Heart left ventricle (tissue), 16 donors: ENCODE measurements around the gene DCAF16. TPM values are rescaled to one million over a fixed set of nuclear protein-coding genes. Genes with fewer than 3 reads are reported as not detected.

Source experiments
- ATAC-seq, 4 donors: fragments of 200-7000 bp; cut with Tn5 transposase; one replicate each; pipeline ENCODE4 v1.9.1; 2020 to 2022; ENCODE audit warnings: moderate library complexity in 4 of 4, mild to moderate bottlenecking in 3 of 4, moderate number of reproducible peaks in 1 of 4
- DNase-seq, 5 donors: peaks; one replicate each; pipeline ENCODE4 v3.0.0-alpha.2; 2020
- H3K27ac ChIP-seq, 12 donors: fragments of 200-600 bp; sonication (generic) in 4 of 12; one replicate each; pipeline versions ENCODE4 v1.5.0 to v1.8.0; 2016 to 2022; ENCODE audit warnings: mild to moderate bottlenecking in 2 of 12
- H3K27me3 ChIP-seq, 9 donors: fragments of 200-600 bp; sonication (generic) in 2 of 9; one replicate each; pipeline versions ENCODE4 v1.5.1 to v1.8.0; 2016 to 2022; ENCODE audit warnings: mild to moderate bottlenecking in 3 of 9
- H3K36me3 ChIP-seq, 9 donors: fragments of 200-600 bp; sonication (generic) in 2 of 9; one replicate each; pipeline versions ENCODE4 v1.5.0 to v1.8.0; 2018 to 2022; ENCODE audit warnings: mild to moderate bottlenecking in 2 of 9
- H3K4me1 ChIP-seq, 12 donors: fragments of 200-600 bp; sonication (generic) in 4 of 12; one replicate each; pipeline versions ENCODE4 v1.5.0 to v1.8.0; 2016 to 2022; ENCODE audit warnings: mild to moderate bottlenecking in 3 of 12
- H3K4me3 ChIP-seq, 12 donors: fragments of 200-600 bp; sonication (generic) in 4 of 12; one replicate each; pipeline versions ENCODE4 v1.5.0 to v1.8.0; 2017 to 2022; ENCODE audit warnings: mild to moderate bottlenecking in 9 of 12, moderate library complexity in 4 of 12
- H3K9me3 ChIP-seq, 12 donors: fragments of 200-600 bp; sonication (generic) in 4 of 12; one replicate each; pipeline versions ENCODE4 v1.5.0 to v1.8.0; 2016 to 2022; ENCODE audit warnings: mild to moderate bottlenecking in 1 of 12
- CTCF ChIP-seq, 12 donors: fragments of 200-600 bp; sonication (generic) in 4 of 12; IDR thresholded peaks; one replicate each; pipeline versions ENCODE4 v1.5.0 to v1.8.0; 2018 to 2022; ENCODE audit warnings: antibody characterized with exemption in 12 of 12, mild to moderate bottlenecking in 5 of 12
- POLR2A ChIP-seq, 2 donors: fragments of 450-650 bp; IDR thresholded peaks; one replicate each; pipeline ENCODE4 v1.6.1; 2017; ENCODE audit warnings: antibody characterized with exemption in 2 of 2, mild to moderate bottlenecking in 2 of 2, moderate library complexity in 2 of 2
- WGBS, 4 donors: extraction: QIAGEN DNeasy Blood & Tissue Kit in 2 of 4; methylation state at CpG; one replicate each; pipeline versions ENCODE4 v1.1.5 to v1.1.7; 2013 to 2018; 5-methylcytosine and 5-hydroxymethylcytosine counted together
- intact Hi-C, 10 donors: fragments of 100-400 bp; cut with DNase I; formaldehyde crosslinking; loops; one replicate each; pipeline versions ENCODE4 v1.11.1 to v1.14.2; 2022
- polyA plus RNA-seq, 2 donors: library from polyadenylated mRNA; stranded (reverse); fragments of 200-250 nt; gene quantifications; one replicate each; pipeline ENCODE4 v1.2.3, GENCODE V29; 2013
- total RNA-seq, 9 donors: library from RNA; depleted of rRNA in 2 of 9; stranded (reverse); fragments of >200 nt in 2 of 9; fragmentation: NEBNext Ultra II Directional in 3 of 9; extraction: Animal tissue kit (Norgen Biotek cat#: 25700) in 3 of 9; gene quantifications; one replicate each; pipeline versions ENCODE4 v1.1.0 to v1.2.4, GENCODE V29; 2016 to 2023
- donor health status: ischemic (EF 13 %, LVEDD 7.1; RV severe dilation, severe dysfunction).
- donor health status: healthy with polysubstance abuse.
- donor health status: DM: no; HTN: yes; CAD: no.
- donor health status: DM: no; HTN: no; CAD: no.
- donor health status: ischemic (EF 25% LVEDD 6.9; RV normal size, moderate dysfunction).
- donor health status: ischemic (EF 25% LVEDD 5.7; RV mildly dilated, moderate dysfunction).
- donor health status: healthy.
- donor health status: DM: yes; HTN: yes; CAD: no.
- donor health status: ischemic (EF 35%, LVEDD 5.7; RV mildly dilated, moderate dysfunction).
- donor health status: nonischemic (EF 11% LVEDD 7.7; RV severe dilation, severe dysfunction).
- donor health status: DM: yes; HTN: yes; CAD: no.
- donor health status: PGD.
- donor health status: ischemic (EF 29% LVEDD 5.4; RV normal size, mild dysfunction).
- donor health status: nonischemic (EF 23%, LVEDD 6.1; RV moderate dilation, normal function).

Gene DCAF16
- total and polyA plus RNA-seq, 11 donors, result 6.0 to 23.5 (median 18.8) TPM

GRCh38 chr4:17780501-17781299, 29.9 kb downstream of the DCAF16 start:
- intact Hi-C loops, result loop anchor here in 1 of 10 donors (10.0 kb wide), 1 partner anchor 146 kb away; no protein-coding TSS in a partner anchor
- Histone ChIP-seq H3K27ac (no peak overlapping the region), H3K9me3 (no peaks in the 10 kb centered on the region), H3K4me1 (peaks cover 0 to 19% (median 9%) of the 10 kb centered on the region in 12 donors), H3K27me3 (peaks cover 0 to 36% (median 10%) of the 10 kb centered on the region in 9 donors), H3K4me3 (peak overlapping the region; percentile 15 to 53 (median 45)), H3K36me3 (no peaks in the 10 kb centered on the region)
- 9 to 26% (median 14%) methylated on average over 14 to 31 of the region's 31 CpGs for WGBS, 4 donors
- no peak for DNase-seq
- ATAC-seq, result peak in 1 of 4 donors; percentile 31
- TF ChIP-seq CTCF (IDR thresholded peaks at IDR 0.05) (no peak), POLR2A (IDR thresholded peaks at IDR 0.05) (no peak)

DNA sequence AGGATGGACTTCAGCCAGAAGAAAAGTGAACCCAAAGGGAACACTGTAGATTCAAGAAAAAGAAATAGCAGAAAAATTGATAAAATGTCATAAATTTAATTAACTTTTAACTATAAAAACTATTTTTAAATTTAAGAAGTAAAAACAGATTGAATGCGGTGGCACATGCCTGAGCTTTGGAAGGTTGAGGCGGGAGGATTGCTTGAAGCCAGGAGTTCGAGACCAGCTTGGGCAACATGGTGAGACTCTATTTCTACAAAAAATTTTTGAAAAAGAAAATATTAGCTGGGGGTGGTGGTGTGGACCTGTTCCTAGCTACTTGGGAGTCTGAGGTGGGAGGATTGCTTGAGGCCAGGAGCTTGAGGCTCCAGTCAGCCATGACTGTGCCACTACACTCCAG, 32.1 kb downstream of the DCAF16 start:
- no peak overlapping the region for H3K4me3 ChIP-seq
- no peaks in the 10 kb centered on the region for H3K9me3 ChIP-seq
- H3K4me1 ChIP-seq, result peaks cover 0 to 19% (median 9%) of the 10 kb centered on the region in 12 donors
- WGBS, 4 donors, result 77 to 98% (median 78%) methylated on average over 3 of the region's 3 CpGs
- DNase-seq (no peak), ATAC-seq (no peak)
- H3K36me3 ChIP-seq, result no peaks in the 10 kb centered on the region
- H3K27me3 ChIP-seq, result peaks cover 0 to 36% (median 10%) of the 10 kb centered on the region in 9 donors
- no peak overlapping the region for H3K27ac ChIP-seq
- TF ChIP-seq CTCF (IDR thresholded peaks at IDR 0.05) (no peak), POLR2A (IDR thresholded peaks at IDR 0.05) (no peak)
- intact Hi-C loops, result no loop called here

GRCh38 chr4:17773135-17773698, 37.3 kb downstream of the DCAF16 start:
- no peak for TF ChIP-seq POLR2A (IDR thresholded peaks at IDR 0.05)
- no peak for TF ChIP-seq CTCF (IDR thresholded peaks at IDR 0.05)
- intact Hi-C loops, result no loop called here
- ATAC-seq, result no peak
- Histone ChIP-seq H3K36me3 (no peaks in the 10 kb centered on the region), H3K9me3 (no peaks in the 10 kb centered on the region), H3K4me1 (no peaks in the 10 kb centered on the region), H3K4me3 (no peak overlapping the region), H3K27ac (no peak overlapping the region), H3K27me3 (peaks cover 0 to 5% (median 0%) of the 10 kb centered on the region in 9 donors)
- WGBS, 4 donors, result 82 to 89% (median 82%) methylated on average over 10 of the region's 10 CpGs
- no peak for DNase-seq

- H3K27me3 ChIP-seq, result peaks cover 0 to 1% (median 0%) of the 10 kb centered on the region in 9 donors
- no peak for TF ChIP-seq POLR2A (IDR thresholded peaks at IDR 0.05)
- no peak for TF ChIP-seq CTCF (IDR thresholded peaks at IDR 0.05)
- intact Hi-C loops, result no loop called here
- H3K27ac ChIP-seq, result no peak overlapping the region
- no peak for DNase-seq
- WGBS, 4 donors, result 51 to 59% (median 54%) methylated on average over 8 of the region's 8 CpGs
- ATAC-seq, result no peak
- H3K4me1 ChIP-seq, result no peaks in the 10 kb centered on the region
- peaks cover 0 to 7% (median 0%) of the 10 kb centered on the region in 12 donors for H3K9me3 ChIP-seq
- no peaks in the 10 kb centered on the region for H3K36me3 ChIP-seq
- H3K4me3 ChIP-seq, result no peak overlapping the region
These were observed 39.2 kb downstream of the DCAF16 start for GRCh38 chr4:17771284-17771908.
